HG02981 (cell line): ENCODE data around the gene MAML3.

Experiments used
- ATAC-seq: cut with Tn5 transposase; IDR thresholded peaks from one replicate; pipeline ENCODE4 v1.9.1; 2021; ENCODE audit warnings: mild to moderate bottlenecking, moderate library complexity; ENCODE audit not compliant: unreplicated experiment

The MAML3 gene

GRCh38 chr4:139880841-139881240, 273.1 kb downstream of the MAML3 start:
- no peak for ATAC-seq

- ATAC-seq: no peak
Observed at GRCh38 chr4:139878050-139878449, 275.9 kb downstream of the MAML3 start.

GRCh38 chr4:139876337-139876941, 277.5 kb downstream of the MAML3 start:
- ATAC-seq: no peak

- no peak for ATAC-seq
Observed at GRCh38 chr4:139875411-139875825, 278.6 kb downstream of the MAML3 start.

- no peak for ATAC-seq
Observed at GRCh38 chr4:139873111-139873860, 280.7 kb downstream of the MAML3 start.

- no peak for ATAC-seq
Observed at GRCh38 chr4:139872274-139872673, 281.7 kb downstream of the MAML3 start.

GRCh38 chr4:139869810-139870209, 284.2 kb downstream of the MAML3 start:
- no peak for ATAC-seq

GRCh38 chr4:139866276-139866962, 287.6 kb downstream of the MAML3 start:
- ATAC-seq: no peak

GRCh38 chr4:139865537-139865936, 288.4 kb downstream of the MAML3 start:
- ATAC-seq: no peak

GRCh38 chr4:139863531-139863930, 290.5 kb downstream of the MAML3 start:
- ATAC-seq: no peak

GRCh38 chr4:139861471-139861870, 292.5 kb downstream of the MAML3 start:
- no peak for ATAC-seq

- no peak for ATAC-seq
Observed at GRCh38 chr4:139860435-139861024, 293.5 kb downstream of the MAML3 start.

GRCh38 chr4:139859876-139860275, 294.1 kb downstream of the MAML3 start:
- no peak for ATAC-seq

GRCh38 chr4:139858436-139859205, 295.4 kb downstream of the MAML3 start:
- ATAC-seq: peak; percentile 99

- no peak for ATAC-seq
Observed at GRCh38 chr4:139857977-139858376, 296.0 kb downstream of the MAML3 start.

GRCh38 chr4:139857021-139857420, 297.0 kb downstream of the MAML3 start:
- no peak for ATAC-seq

GRCh38 chr4:139854668-139855403, 299.1 kb downstream of the MAML3 start:
- no peak for ATAC-seq

GRCh38 chr4:139853309-139853708, 300.7 kb downstream of the MAML3 start:
- no peak for ATAC-seq

GRCh38 chr4:139852612-139853269, 301.2 kb downstream of the MAML3 start:
- no peak for ATAC-seq

GRCh38 chr4:139851639-139852038, 302.3 kb downstream of the MAML3 start:
- no peak for ATAC-seq
